ELR (cell line): ENCODE data around the gene CTNS.

Experiments used
- DNase-seq: peaks from one replicate; pipeline ENCODE4 v3.0.0-alpha.2; 2015; ENCODE audit warnings: low read depth

CTNS gene

DNA sequence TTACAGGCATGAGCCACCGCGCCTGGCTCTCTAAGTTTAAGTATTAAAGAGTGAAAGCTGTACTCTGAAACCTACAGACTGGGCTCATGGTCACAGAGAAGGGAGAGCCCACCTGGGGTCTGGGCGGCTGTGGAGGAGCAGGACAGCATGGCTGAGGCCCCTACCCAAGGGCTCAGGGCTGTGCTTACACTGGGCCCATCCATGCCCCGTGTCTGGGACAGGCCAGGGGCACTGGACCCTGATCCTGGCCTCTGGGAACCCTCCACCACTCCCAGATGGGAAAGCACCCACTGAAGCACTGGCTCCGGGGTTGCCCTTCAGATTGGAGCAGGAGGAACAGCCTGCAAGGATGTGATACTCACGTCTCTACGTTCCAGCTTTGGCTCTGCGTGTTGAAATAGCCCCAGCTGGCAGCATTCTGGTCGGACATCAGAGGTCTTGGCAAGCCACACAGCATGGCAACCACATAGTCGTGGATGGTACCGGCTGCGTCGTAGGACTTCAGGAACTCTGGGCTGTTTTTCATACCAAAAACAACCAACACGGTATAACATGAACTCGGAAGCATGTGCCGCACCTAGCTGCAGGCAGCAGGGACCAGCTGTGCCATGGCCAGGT lies 13.5 kb upstream of the CTNS start:
- DNase-seq = no peak

DNA sequence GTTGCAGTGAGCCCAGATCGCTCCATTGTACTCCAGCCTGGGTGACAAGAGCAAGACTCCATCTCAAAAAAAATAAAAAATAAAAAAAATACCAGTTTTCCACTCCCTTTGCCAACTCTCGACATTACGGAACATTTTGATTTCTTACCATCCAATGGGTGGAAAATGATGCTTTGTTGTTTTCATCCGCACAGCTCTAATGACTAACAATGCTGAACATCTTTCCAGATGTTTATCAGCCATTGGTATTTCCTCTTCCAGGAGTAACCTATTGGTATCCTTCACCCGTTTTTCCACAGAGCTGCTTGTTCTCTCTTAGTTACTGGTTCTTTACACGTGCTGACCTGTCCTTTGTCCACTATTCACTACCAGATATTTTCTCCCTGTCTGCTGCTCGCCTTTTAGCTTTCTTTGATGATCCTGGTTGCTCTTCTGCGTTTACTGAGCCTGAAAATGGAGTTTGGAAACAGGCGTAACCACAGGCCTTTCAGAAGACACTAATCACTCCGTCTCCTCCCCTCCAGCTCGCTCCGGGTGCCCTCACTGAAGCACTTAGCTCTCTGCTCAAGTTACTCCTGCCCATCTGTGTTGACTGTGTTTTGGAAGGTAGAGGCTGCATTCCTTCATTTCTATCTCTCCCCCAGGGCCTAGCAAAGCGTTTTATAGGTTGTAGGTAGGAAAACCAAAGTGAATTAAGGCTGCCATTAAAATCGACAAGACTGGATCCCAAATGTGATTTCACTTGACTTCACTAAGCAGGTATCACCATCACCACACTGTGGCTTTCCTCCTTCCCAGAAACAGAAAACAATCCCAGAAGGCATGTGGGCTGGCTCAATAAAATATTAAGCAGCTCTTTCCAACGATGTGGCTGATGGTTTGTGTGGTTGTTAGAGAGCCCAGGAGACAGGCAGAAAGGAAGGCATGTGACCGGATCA lies 9.5 kb upstream of the CTNS start:
- DNase-seq = no peak

- no peak for DNase-seq
Measured at GRCh38 chr17:3627769-3628167, 8.8 kb upstream of the CTNS start.

DNA sequence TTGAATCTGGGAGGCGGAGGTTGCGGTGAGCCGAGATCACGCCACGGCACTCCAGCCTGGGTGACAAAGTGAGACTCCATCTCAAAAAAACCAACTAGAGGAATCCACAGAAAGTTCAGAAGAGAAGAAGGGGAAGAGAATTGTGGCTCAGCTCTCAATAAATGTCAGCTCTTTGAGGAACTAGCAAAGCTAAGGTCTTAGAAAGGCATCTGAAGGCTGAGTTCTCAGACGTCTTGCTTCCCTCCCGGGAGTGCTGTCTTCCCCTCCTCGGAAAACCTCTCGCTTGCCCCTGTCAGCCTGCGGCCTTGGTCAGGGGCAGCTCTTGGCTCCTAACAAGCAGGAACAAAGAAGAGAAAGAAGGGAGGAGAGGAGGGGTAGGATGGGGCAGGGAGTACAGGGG lies 5.8 kb upstream of the CTNS start:
- no peak for DNase-seq

GRCh38 chr17:3632287-3632686 lies 4.3 kb upstream of the CTNS start:
- DNase-seq = no peak

DNA sequence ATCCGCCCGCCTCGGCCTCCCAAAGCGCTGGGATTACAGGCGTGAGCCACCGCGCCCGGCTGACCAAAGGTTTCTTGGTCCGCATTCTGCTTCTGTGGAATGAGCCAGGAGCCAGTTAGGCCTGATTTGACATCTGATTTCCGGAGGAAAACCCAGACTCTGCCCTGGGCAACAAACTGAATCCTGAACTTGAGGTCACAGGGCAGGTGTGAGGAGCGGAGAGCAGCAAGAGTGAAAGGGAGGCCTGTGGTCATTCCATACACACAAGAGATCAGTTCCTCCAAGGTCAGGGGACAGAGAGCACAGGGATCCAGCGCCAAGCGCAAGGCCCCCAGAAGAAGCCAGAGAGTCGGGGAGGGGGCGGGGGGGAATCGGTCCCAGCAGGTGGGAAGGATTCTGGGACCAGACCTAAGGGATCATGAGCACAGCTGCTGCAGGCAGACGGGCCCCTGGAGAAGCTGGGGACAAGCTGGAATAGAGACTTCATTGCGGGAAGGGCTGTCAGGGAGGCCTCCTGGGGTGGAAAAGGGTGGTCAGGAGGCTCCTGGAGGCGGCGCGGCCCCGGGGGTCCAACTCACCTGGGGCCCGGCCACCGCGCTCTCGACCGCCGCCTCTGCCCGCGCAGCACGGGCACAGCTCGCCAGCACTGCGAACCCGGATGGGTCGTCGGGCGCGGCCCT lies 946 bp upstream of the CTNS start:
- peak; percentile 29 for DNase-seq

DNA sequence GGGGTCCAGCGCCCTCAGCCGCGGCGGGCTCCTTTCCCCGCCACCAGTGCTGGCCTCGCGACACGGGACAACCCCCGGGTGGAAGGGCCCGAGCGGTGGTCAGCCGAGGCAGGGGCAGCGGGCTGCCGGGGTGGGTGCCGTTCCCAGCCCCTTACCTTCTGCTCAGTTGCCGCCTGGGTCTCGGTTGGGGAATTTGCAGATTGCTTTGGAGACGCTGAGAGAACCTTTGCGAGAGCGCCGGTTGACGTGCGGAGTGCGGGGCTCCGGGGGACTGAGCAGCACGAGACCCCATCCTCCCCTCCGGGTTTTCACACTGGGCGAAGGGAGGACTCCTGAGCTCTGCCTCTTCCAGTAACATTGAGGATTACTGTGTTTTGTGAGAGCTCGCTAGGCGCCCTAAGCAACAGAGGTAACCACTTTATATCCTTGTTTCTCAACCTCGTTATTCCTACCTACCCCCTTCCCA lies 381 bp downstream of the CTNS start:
- DNase-seq = no peak

DNA sequence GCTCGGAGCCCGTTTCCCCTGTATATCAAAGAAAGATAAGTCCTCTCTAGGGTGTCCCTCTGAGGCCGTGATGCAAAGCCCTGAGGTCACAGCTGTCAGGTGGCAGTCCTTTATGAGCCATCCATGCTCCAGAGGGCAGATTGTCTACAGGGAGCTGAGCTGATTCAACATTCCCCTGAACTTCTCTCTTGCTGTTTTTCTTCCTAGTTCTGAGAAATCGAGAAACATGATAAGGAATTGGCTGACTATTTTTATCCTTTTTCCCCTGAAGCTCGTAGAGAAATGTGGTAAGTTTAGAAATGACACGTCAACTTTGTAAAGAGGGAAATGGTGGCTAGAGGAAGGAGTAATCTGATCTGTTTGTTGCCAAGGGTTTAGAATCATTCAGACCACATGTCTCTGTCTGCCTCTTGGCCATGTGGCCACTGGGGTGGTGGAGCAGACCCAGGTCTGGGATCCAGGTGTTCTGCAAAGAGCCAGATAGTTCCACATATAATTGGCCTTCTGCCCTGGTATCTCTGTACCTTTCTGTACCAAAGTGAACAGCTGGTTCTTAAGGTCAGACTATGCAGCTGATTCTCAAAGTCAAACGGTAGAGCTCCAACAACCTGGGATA lies 3.5 kb downstream of the CTNS start:
- no peak for DNase-seq

- no peak for DNase-seq
Measured at GRCh38 chr17:3641014-3641413, 4.5 kb downstream of the CTNS start.

GRCh38 chr17:3641717-3642486 lies 5.3 kb downstream of the CTNS start:
- DNase-seq = no peak

DNA sequence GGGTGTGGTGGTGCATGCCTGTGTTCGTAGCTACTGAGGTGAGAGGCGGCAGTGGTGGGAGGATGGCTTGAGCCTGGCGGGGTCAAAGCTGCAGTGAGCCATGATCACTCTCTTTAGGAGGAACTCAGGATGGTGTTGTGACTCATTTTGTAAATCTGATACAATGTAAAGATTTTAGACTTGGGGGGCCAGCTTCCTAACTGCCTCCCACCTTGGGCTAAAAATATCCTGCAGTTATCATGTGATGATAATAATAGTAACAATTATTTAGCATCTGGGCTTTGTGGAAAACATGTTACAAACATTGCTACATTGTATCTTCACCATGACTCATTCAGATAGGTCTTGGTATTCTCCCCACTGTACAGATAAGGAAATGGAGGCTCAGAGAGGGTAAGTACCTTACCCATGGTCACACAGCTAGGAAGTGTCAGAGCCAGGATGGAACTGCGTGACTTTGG lies 7.4 kb downstream of the CTNS start:
- no peak for DNase-seq

- no peak for DNase-seq
Measured at GRCh38 chr17:3645310-3645709, 8.8 kb downstream of the CTNS start.

- no peak for DNase-seq
Measured at GRCh38 chr17:3647251-3647650, 10.7 kb downstream of the CTNS start.

DNA sequence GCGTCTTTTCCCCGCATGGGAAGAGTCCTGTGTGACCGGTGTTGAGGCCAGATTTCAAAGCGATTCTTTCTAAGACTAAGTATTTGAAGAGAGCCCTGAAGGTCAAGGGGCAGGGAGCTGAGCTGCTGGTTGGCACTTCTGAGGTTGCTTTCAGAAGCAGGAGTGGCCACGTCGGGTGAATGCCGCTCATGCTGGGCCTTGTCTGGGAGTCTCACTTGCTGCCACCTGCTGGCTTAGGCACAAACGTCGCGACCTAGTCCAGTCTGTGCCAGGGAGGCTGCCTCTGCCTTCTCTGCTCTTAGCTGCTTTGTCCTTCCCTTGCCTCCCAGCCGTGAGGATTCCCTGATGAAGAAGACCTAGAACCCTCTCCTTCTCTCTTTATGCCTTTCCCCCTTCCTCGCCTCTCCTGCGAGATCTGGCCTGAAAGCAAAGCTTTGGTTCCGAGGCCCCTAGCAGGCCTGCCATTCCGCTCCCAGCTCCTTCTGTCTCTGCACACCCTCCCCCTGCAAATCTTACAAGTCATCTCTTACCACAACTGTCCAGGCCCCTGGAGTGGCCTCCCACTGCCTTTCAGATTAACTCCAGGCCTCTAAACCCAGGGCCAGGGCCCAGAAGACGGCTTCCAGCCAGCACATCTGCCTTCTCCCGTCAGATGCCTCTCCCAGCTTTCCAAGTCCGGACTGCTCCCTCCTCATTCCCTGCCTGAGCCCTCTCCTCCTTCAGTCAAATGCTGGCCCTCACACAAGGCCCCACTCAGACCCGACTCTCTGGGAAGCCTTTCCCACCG lies 11.4 kb downstream of the CTNS start:
- peak; percentile 70 for DNase-seq

DNA sequence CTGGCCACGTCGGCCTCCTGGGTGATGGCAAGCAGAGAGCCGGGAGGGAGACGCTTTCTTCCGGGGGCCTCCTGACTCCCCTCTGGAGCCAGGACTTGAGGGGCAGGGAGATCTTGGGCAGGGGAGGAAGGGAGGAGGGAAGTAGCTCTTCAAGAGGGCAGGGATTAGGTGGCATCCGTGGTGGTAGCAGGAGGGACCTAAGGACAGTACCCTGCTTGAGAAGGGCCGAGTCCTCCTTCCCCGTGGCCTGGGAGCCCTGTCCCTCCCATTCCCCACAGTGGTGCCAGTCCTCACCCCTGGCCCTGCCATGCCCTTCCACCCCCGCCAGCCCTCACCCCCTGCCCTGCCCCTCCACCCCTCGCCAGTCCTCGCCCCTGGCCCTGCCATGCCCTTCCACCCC lies 19.2 kb downstream of the CTNS start:
- no peak for DNase-seq

- DNase-seq = no peak
Measured at GRCh38 chr17:3656353-3656752, 19.8 kb downstream of the CTNS start.

- DNase-seq = no peak
Measured at GRCh38 chr17:3656755-3657587, 20.4 kb downstream of the CTNS start.

- no peak for DNase-seq
Measured at GRCh38 chr17:3657588-3657869, 21.0 kb downstream of the CTNS start.

DNA sequence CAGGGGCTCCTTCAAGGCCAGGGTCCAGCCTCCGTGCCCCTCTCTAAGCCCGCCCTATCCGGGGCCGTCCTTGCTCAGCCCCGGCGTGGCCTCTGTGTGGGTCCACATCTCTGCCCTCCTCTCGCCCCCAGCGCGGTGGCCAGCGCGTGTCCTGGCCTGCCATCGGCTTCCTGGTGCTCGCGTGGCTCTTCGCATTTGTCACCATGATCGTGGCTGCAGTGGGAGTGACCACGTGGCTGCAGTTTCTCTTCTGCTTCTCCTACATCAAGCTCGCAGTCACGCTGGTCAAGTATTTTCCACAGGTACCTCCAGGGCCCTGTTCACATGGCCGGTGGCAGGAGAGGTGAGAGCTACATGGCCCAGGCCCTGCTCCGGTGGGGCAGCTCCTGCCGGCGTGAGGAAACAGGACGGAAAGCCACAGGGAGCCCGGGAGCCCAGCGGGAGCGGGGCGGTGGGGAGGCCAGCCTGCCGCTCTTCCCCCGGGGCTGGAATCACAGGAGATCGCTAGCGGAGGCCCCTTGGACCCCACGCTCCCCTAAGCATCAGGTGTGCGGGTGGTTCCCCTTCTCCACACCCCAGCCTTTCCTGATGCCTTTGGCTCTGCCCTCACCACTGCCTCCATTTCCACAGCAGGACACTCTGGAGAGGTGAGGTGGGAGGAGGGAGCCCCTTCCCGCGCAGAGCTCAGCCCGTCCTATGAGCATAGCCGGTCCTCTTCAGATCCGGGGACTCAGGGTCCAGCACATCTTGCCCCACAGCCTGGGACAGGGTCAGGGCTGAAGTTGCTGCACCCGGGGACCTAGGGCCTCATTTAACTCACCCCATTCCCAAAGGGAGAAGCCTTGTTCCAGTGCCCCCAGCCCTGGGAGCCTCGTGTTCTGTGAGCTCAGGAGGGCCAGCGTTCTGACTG lies 21.6 kb downstream of the CTNS start:
- DNase-seq = no peak
